Suprapubic skin (tissue), 4 donors: ENCODE data around the gene TTC24. TPM values are rescaled to one million over a fixed set of nuclear protein-coding genes. Genes with fewer than 3 reads are reported as not detected.
"Not testable (repeated sequence)": the region's sequence is repeated elsewhere in the genome, so short reads cannot be mapped to it uniquely, and the experiment has no call there.

Experiments
- DNase-seq, 2 donors: peaks; one replicate each; pipeline ENCODE4 v3.0.0-alpha.2; 2019; ENCODE audit warnings: low spot score in 2 of 2
- H3K27ac ChIP-seq: fragments of 200-600 bp; sonication (generic); one replicate; pipeline ENCODE4 v1.5.1; 2019
- H3K27me3 ChIP-seq: fragments of 200-600 bp; sonication (generic); one replicate; pipeline ENCODE4 v1.5.1; 2019
- H3K36me3 ChIP-seq: fragments of 200-600 bp; sonication (generic); one replicate; pipeline ENCODE4 v1.5.1; 2019
- H3K4me1 ChIP-seq: fragments of 200-600 bp; sonication (generic); one replicate; pipeline ENCODE4 v1.5.1; 2019
- H3K4me3 ChIP-seq: fragments of 200-600 bp; sonication (generic); one replicate; pipeline ENCODE4 v1.5.1; 2019; ENCODE audit warnings: mild to moderate bottlenecking
- H3K9me3 ChIP-seq: fragments of 200-600 bp; sonication (generic); one replicate; pipeline ENCODE4 v1.5.1; 2019
- CTCF ChIP-seq, 2 donors: fragments of 200-600 bp in 1 of 2; fragments of 450-650 bp in 1 of 2; sonication (generic) in 1 of 2; IDR thresholded peaks; one replicate each; pipeline ENCODE4 v1.5.1; 2016 to 2019; ENCODE audit warnings: antibody characterized with exemption in 2 of 2, mild to moderate bottlenecking in 1 of 2, moderate library complexity in 1 of 2
- EP300 ChIP-seq: sonication (generic); formaldehyde crosslinking; IDR thresholded peaks from one replicate; pipeline ENCODE4 v1.6.1; 2017; ENCODE audit warnings: antibody characterized with exemption
- POLR2A ChIP-seq, 2 donors: fragments of 450-650 bp; IDR thresholded peaks; one replicate each; pipeline ENCODE4 v1.6.1; 2017; ENCODE audit warnings: antibody characterized with exemption in 2 of 2, mild to moderate bottlenecking in 2 of 2, moderate library complexity in 2 of 2
- POLR2AphosphoS5 ChIP-seq, 3 donors: sonication (generic); formaldehyde crosslinking; IDR thresholded peaks; one replicate each; pipeline ENCODE4 v1.6.1; 2017; ENCODE audit warnings: antibody characterized with exemption in 3 of 3
- WGBS: methylation state at CpG from one replicate; pipeline ENCODE4 v1.1.5; 2018; 5-methylcytosine and 5-hydroxymethylcytosine counted together
- total RNA-seq, 4 donors: library from RNA; depleted of rRNA; stranded (reverse); fragments of >200 nt; gene quantifications; one replicate each; pipeline ENCODE4 v1.1.0, GENCODE V29; 2016

TTC24 gene
- total RNA-seq, 4 donors from 2014 or later: not detected

- Histone ChIP-seq H3K36me3 (peaks cover 20% of the 10 kb centered on the region), H3K4me3 (peak overlapping the region; percentile 67), H3K27ac (peak overlapping the region; percentile 70), H3K4me1 (peaks cover 24% of the 10 kb centered on the region), H3K27me3 (no peaks in the 10 kb centered on the region), H3K9me3 (no peaks in the 10 kb centered on the region)
- DNase-seq: no peak
- WGBS: 58% methylated on average over 12 of the region's 12 CpGs
- TF ChIP-seq POLR2AphosphoS5 (IDR thresholded peaks at IDR 0.05) (no peak), CTCF (IDR thresholded peaks at IDR 0.05) (no peak), EP300 (no peak), POLR2A (IDR thresholded peaks at IDR 0.05) (no peak)
These were observed 22.4 kb downstream of the TTC24 start for GRCh38 chr1:156601892-156602291.

- no peak for TF ChIP-seq POLR2AphosphoS5 (IDR thresholded peaks at IDR 0.05)
- no peak for TF ChIP-seq EP300
- TF ChIP-seq CTCF (IDR thresholded peaks at IDR 0.05): no peak
- no peak for TF ChIP-seq POLR2A (IDR thresholded peaks at IDR 0.05)
- Histone ChIP-seq H3K4me3 (no peak overlapping the region), H3K27ac (no peak overlapping the region), H3K27me3 (no peaks in the 10 kb centered on the region), H3K36me3 (peaks cover 13% of the 10 kb centered on the region), H3K4me1 (peaks cover 24% of the 10 kb centered on the region), H3K9me3 (no peaks in the 10 kb centered on the region)
- no peak for DNase-seq
- WGBS: 20% methylated on average over 10 of the region's 10 CpGs
These were observed 23.1 kb downstream of the TTC24 start for GRCh38 chr1:156602557-156602993.

- H3K9me3 ChIP-seq, DNase-seq, H3K27ac ChIP-seq, H3K4me3 ChIP-seq, H3K36me3 ChIP-seq: not testable (repeated sequence)
- peaks cover 22% of the 10 kb centered on the region for H3K27me3 ChIP-seq
- WGBS: 90% methylated on average over 4 of the region's 4 CpGs
- H3K4me1 ChIP-seq: peaks cover 11% of the 10 kb centered on the region
These were observed 27.8 kb downstream of the TTC24 start for GRCh38 chr1:156607344-156607743.

- Histone ChIP-seq H3K4me1 (peaks cover 6% of the 10 kb centered on the region), H3K27ac (no peak overlapping the region), H3K4me3 (no peak overlapping the region), H3K27me3 (peaks cover 25% of the 10 kb centered on the region), H3K36me3 (no peaks in the 10 kb centered on the region), H3K9me3 (no peaks in the 10 kb centered on the region)
- 33% methylated on average over 7 of the region's 7 CpGs for WGBS
- TF ChIP-seq CTCF (IDR thresholded peaks at IDR 0.05): peak; percentile 53 to 80
- TF ChIP-seq POLR2A (IDR thresholded peaks at IDR 0.05): no peak
- DNase-seq: no peak
These were observed 28.6 kb downstream of the TTC24 start for GRCh38 chr1:156608036-156608674.

- TF ChIP-seq POLR2A (IDR thresholded peaks at IDR 0.05): no peak
- TF ChIP-seq CTCF (IDR thresholded peaks at IDR 0.05): peak; percentile 11 to 45
- WGBS: 41% methylated on average over 6 of the region's 6 CpGs
- Histone ChIP-seq H3K9me3 (no peaks in the 10 kb centered on the region), H3K27ac (no peak overlapping the region), H3K4me1 (peaks cover 6% of the 10 kb centered on the region), H3K4me3 (no peak overlapping the region), H3K27me3 (peaks cover 25% of the 10 kb centered on the region), H3K36me3 (no peaks in the 10 kb centered on the region)
- no peak for DNase-seq
These were observed 29.5 kb downstream of the TTC24 start for GRCh38 chr1:156608981-156609380.

GRCh38 chr1:156610072-156610471, 30.5 kb downstream of the TTC24 start:
- H3K9me3 ChIP-seq, H3K4me1 ChIP-seq, H3K4me3 ChIP-seq, H3K36me3 ChIP-seq, H3K27ac ChIP-seq, DNase-seq: not testable (repeated sequence)
- 90% methylated on average over 9 of the region's 9 CpGs for WGBS
- peaks cover 26% of the 10 kb centered on the region for H3K27me3 ChIP-seq
